PC-9 (cell line): ENCODE results near the gene HIRA. TPM values are rescaled to one million over a fixed set of nuclear protein-coding genes. Genes with fewer than 3 reads are reported as not detected.

Experiments used
- BruUV-seq: library from RNA; stranded (reverse); fragments of 400-500 nt; replicated peaks from 2 replicates; lab custom pipeline; 2021; lab: Mats Ljungman, UMichigan
- CTCF ChIA-PET: fragments of 300-600 bp; sonication (Branson Sonifier 250); formaldehyde crosslinking; loops from one replicate; lab custom pipeline; 2022; ENCODE audit warnings: antibody characterized with exemption; lab: Charles Lee
- POLR2A ChIA-PET: fragments of 300-600 bp; sonication (Branson Sonifier 250); formaldehyde crosslinking; loops from one replicate; lab custom pipeline; 2022; ENCODE audit warnings: antibody characterized with exemption; ENCODE audit not compliant: unreplicated experiment; lab: Charles Lee
- DNase-seq, 2 experiments: peaks; one replicate each; pipeline versions ENCODE4 v3.0.0 to v3.0.0-alpha.2; 2015 to 2022; ENCODE audit warnings: mixed read lengths in 1 of 2
- H2AFZ ChIP-seq: fragments of 200-600 bp; sonication (generic); 2 replicates; pipeline ENCODE4 v1.8.1; 2017; ENCODE audit warnings: antibody characterized with exemption
- H3F3A ChIP-seq: fragments of 200-600 bp; sonication (generic); 2 replicates; pipeline ENCODE4 v1.8.1; 2017; ENCODE audit warnings: antibody characterized with exemption, mild to moderate bottlenecking, low read depth; ENCODE audit not compliant: insufficient read depth
- H3K27ac ChIP-seq: fragments of 200-600 bp; sonication (generic); 2 replicates; pipeline ENCODE4 v1.6.1; 2016; ENCODE audit warnings: mixed run types
- H3K27me3 ChIP-seq: fragments of 200-600 bp; sonication (generic); 2 replicates; pipeline ENCODE4 v1.6.1; 2016; ENCODE audit warnings: low read depth, mixed run types; ENCODE audit not compliant: insufficient read depth
- H3K36me3 ChIP-seq: fragments of 200-600 bp; sonication (generic); 2 replicates; pipeline ENCODE4 v1.6.1; 2016; ENCODE audit warnings: low read depth, mixed run types
- H3K4me1 ChIP-seq: fragments of 200-600 bp; sonication (generic); replicated peaks from 2 replicates; pipeline ENCODE4 v1.6.1; 2016; ENCODE audit warnings: mixed run types; ENCODE audit not compliant: insufficient read depth
- H3K4me2 ChIP-seq: fragments of 200-600 bp; sonication (generic); 2 replicates; pipeline ENCODE4 v1.6.1; 2017; ENCODE audit warnings: mixed run types
- H3K4me3 ChIP-seq: fragments of 200-600 bp; sonication (generic); 2 replicates; pipeline ENCODE4 v1.6.1; 2016; ENCODE audit warnings: mixed run types
- H3K79me2 ChIP-seq: fragments of 200-600 bp; sonication (generic); 2 replicates; pipeline ENCODE4 v1.6.1; 2017; ENCODE audit warnings: low read depth, mixed run types
- H3K9me2 ChIP-seq: fragments of 200-600 bp; sonication (generic); 2 replicates; pipeline ENCODE4 v1.8.1; 2017; ENCODE audit warnings: mild to moderate bottlenecking; ENCODE audit not compliant: insufficient read depth
- H3K9me3 ChIP-seq: fragments of 200-600 bp; sonication (generic); 2 replicates; pipeline ENCODE4 v1.8.1; 2016; ENCODE audit warnings: low read depth; ENCODE audit not compliant: insufficient read depth
- H4K20me1 ChIP-seq: fragments of 200-600 bp; sonication (generic); 2 replicates; pipeline ENCODE4 v1.8.1; 2017; ENCODE audit not compliant: insufficient read depth
- CTCF ChIP-seq: fragments of 200-600 bp; sonication (generic); conservative IDR thresholded peaks from 2 replicates; pipeline ENCODE4 v1.6.1; 2017; ENCODE audit warnings: mixed run types, antibody characterized with exemption, mild to moderate bottlenecking, moderate library complexity
- EZH2 ChIP-seq: fragments of 200-600 bp; sonication (generic); IDR thresholded peaks from 2 replicates; pipeline ENCODE4 v1.8.0; 2017; ENCODE audit warnings: antibody characterized with exemption, low read depth
- intact Hi-C: fragments of 100-400 bp; cut with micrococcal nuclease; formaldehyde crosslinking; loops from one replicate; pipeline ENCODE4 v1.10.0; 2022; ENCODE audit not compliant: unreplicated experiment
- total RNA-seq: library from RNA; stranded (reverse); gene quantifications from 2 replicates; pipeline ENCODE4 v1.2.3, GENCODE V29; 2021

Gene HIRA
- total RNA-seq, 1 experiment from 2014 or later: 19.2 TPM

- no peak for DNase-seq
- Histone ChIP-seq H3K4me1 (no peaks in the 10 kb centered on the region), H3K27ac (no peak overlapping the region)
Measured at GRCh38 chr22:19464546-19464945, 33.0 kb upstream of the HIRA start.

GRCh38 chr22:19463491-19464469 lies 32.2 kb upstream of the HIRA start:
- ChIA-PET CTCF (no interaction called here), POLR2A (no interaction called here)
- Histone ChIP-seq H3K27me3 (no peaks in the 10 kb centered on the region), H3K4me2 (no peak overlapping the region), H3K9me2 (no peaks in the 10 kb centered on the region), H3K36me3 (no peaks in the 10 kb centered on the region), H3F3A (no peaks in the 10 kb centered on the region; the same call in 1 of the 2 replicates), H4K20me1 (no peaks in the 10 kb centered on the region), H2AFZ (no peak overlapping the region), H3K9me3 (no peaks in the 10 kb centered on the region), H3K4me1 (no peaks in the 10 kb centered on the region), H3K4me3 (no peak overlapping the region), H3K79me2 (no peaks in the 10 kb centered on the region), H3K27ac (no peak overlapping the region)
- TF ChIP-seq EZH2 (no peak), CTCF (no peak)
- no TSS peak for BruUV-seq
- intact Hi-C loops: no loop called here
- no peak for DNase-seq

More at GRCh38 chr22:19464546-19464945, 33.0 kb upstream of the HIRA start:
- intact Hi-C loops: no loop called here
- no peak overlapping the region for H3K4me2 ChIP-seq
- H3K27me3 ChIP-seq: no peaks in the 10 kb centered on the region
- TF ChIP-seq EZH2 (no peak), CTCF (no peak)
- no peaks in the 10 kb centered on the region for H3K9me2 ChIP-seq
- H3K36me3 ChIP-seq: no peaks in the 10 kb centered on the region
- H3K79me2 ChIP-seq: no peaks in the 10 kb centered on the region
- no peaks in the 10 kb centered on the region for H4K20me1 ChIP-seq
- POLR2A ChIA-PET: no interaction called here
- no TSS peak for BruUV-seq
- no peaks in the 10 kb centered on the region; the same call in 1 of the 2 replicates for H3F3A ChIP-seq
- no peaks in the 10 kb centered on the region for H3K9me3 ChIP-seq
- no peak overlapping the region for H2AFZ ChIP-seq
- CTCF ChIA-PET: no interaction called here
- H3K4me3 ChIP-seq: no peak overlapping the region

GRCh38 chr22:19463008-19463407 lies 31.5 kb upstream of the HIRA start:
- no TSS peak for BruUV-seq
- CTCF ChIA-PET: no interaction called here
- H3K4me3 ChIP-seq: no peak overlapping the region
- no peaks in the 10 kb centered on the region; the same call in 1 of the 2 replicates for H3F3A ChIP-seq
- intact Hi-C loops: no loop called here
- H3K27me3 ChIP-seq: no peaks in the 10 kb centered on the region
- no peak overlapping the region for H2AFZ ChIP-seq
- H3K36me3 ChIP-seq: no peaks in the 10 kb centered on the region
- TF ChIP-seq EZH2 (no peak), CTCF (no peak)
- no peaks in the 10 kb centered on the region for H4K20me1 ChIP-seq
- H3K27ac ChIP-seq: no peak overlapping the region
- POLR2A ChIA-PET: no interaction called here
- H3K9me3 ChIP-seq: no peaks in the 10 kb centered on the region
- H3K79me2 ChIP-seq: no peaks in the 10 kb centered on the region
- no peaks in the 10 kb centered on the region for H3K9me2 ChIP-seq
- no peaks in the 10 kb centered on the region for H3K4me1 ChIP-seq
- no peak for DNase-seq
- H3K4me2 ChIP-seq: no peak overlapping the region
